ENCODE measurements around the gene B3GALT4.

GRCh38 chr6:33271117-33271467 is 5.8 kb upstream of the B3GALT4 start:
- TF ChIP-seq, protein P1, sequence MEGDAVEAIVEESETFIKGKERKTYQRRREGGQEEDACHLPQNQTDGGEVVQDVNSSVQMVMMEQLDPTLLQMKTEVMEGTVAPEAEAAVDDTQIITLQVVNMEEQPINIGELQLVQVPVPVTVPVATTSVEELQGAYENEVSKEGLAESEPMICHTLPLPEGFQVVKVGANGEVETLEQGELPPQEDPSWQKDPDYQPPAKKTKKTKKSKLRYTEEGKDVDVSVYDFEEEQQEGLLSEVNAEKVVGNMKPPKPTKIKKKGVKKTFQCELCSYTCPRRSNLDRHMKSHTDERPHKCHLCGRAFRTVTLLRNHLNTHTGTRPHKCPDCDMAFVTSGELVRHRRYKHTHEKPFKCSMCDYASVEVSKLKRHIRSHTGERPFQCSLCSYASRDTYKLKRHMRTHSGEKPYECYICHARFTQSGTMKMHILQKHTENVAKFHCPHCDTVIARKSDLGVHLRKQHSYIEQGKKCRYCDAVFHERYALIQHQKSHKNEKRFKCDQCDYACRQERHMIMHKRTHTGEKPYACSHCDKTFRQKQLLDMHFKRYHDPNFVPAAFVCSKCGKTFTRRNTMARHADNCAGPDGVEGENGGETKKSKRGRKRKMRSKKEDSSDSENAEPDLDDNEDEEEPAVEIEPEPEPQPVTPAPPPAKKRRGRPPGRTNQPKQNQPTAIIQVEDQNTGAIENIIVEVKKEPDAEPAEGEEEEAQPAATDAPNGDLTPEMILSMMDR (IDR thresholded peaks at IDR 0.05 in 2 of 3, conservative IDR thresholded peaks at IDR 0.05 in 1 of 3; ENCODE audit: borderline replicate concordance in 1 of 3, insufficient read depth in 1 of 3, low read depth in 2 of 3, low read length in 2 of 3): no peak
- no peak for TF ChIP-seq EZH2 (IDR thresholded peaks at IDR 0.05)
- no peak for TF ChIP-seq SIN3A (IDR thresholded peaks at IDR 0.05; ENCODE audit: low read depth)
- TF ChIP-seq, protein P2, sequence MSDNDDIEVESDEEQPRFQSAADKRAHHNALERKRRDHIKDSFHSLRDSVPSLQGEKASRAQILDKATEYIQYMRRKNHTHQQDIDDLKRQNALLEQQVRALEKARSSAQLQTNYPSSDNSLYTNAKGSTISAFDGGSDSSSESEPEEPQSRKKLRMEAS (IDR thresholded peaks at IDR 0.05): no peak
- TF ChIP-seq POLR2AphosphoS5 (IDR thresholded peaks at IDR 0.05; ENCODE audit: low read depth, low read length): no peak; the same call in 1 of the 2 replicates
- TF ChIP-seq YY1 (IDR thresholded peaks at IDR 0.05; ENCODE audit: extremely low read depth, insufficient replicate concordance, low read depth, low read length): no peak
- no peak for TF ChIP-seq EZH2phosphoT487 (IDR thresholded peaks at IDR 0.05; ENCODE audit: borderline replicate concordance)
- no peak for TF ChIP-seq JUND (IDR thresholded peaks at IDR 0.05)
- TF ChIP-seq SP1 (IDR thresholded peaks at IDR 0.05; ENCODE audit: low read depth): no peak
- no peak for TF ChIP-seq SRF (IDR thresholded peaks at IDR 0.05; ENCODE audit: low read depth)
- no peak for TF ChIP-seq FOSL1 (IDR thresholded peaks at IDR 0.05; ENCODE audit: low read depth)
- no peak for TF ChIP-seq POLR2A (IDR thresholded peaks at IDR 0.05; ENCODE audit: borderline replicate concordance, extremely low read depth, insufficient read depth, insufficient read length)
- TF ChIP-seq, protein P3, sequence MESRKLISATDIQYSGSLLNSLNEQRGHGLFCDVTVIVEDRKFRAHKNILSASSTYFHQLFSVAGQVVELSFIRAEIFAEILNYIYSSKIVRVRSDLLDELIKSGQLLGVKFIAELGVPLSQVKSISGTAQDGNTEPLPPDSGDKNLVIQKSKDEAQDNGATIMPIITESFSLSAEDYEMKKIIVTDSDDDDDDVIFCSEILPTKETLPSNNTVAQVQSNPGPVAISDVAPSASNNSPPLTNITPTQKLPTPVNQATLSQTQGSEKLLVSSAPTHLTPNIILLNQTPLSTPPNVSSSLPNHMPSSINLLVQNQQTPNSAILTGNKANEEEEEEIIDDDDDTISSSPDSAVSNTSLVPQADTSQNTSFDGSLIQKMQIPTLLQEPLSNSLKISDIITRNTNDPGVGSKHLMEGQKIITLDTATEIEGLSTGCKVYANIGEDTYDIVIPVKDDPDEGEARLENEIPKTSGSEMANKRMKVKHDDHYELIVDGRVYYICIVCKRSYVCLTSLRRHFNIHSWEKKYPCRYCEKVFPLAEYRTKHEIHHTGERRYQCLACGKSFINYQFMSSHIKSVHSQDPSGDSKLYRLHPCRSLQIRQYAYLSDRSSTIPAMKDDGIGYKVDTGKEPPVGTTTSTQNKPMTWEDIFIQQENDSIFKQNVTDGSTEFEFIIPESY (IDR thresholded peaks at IDR 0.05; ENCODE audit: extremely low read depth, insufficient replicate concordance, low read length): no peak

Measured in HCT116 (cell line).